Neural progenitor cell (in vitro differentiated cells): Measurements from ENCODE around the gene WWTR1.

Source experiments
- CTCF ChIP-seq: fragments of 200-600 bp; sonication (generic); IDR thresholded peaks from 2 replicates; pipeline ENCODE4 v1.5.1; 2017; ENCODE audit warnings: antibody characterized with exemption, mild to moderate bottlenecking
- EZH2 ChIP-seq: fragments of 200-600 bp; sonication (generic); IDR thresholded peaks from 2 replicates; pipeline ENCODE4 v1.6.1; 2017; ENCODE audit warnings: antibody characterized with exemption, mild to moderate bottlenecking, moderate library complexity

- no peak for TF ChIP-seq CTCF
- TF ChIP-seq EZH2, result no peak
Observed at GRCh38 chr3:149528340-149528650, 129.5 kb downstream of the WWTR1 start.
